PC-3 (cell line): ENCODE data around the gene DIAPH2.

Experiments
- CTCF ChIP-seq: fragments of 300-600 bp; sonication (generic); conservative IDR thresholded peaks from 2 replicates; pipeline ENCODE4 v1.5.1; 2017; ENCODE audit warnings: antibody characterized with exemption, low read depth, mild to moderate bottlenecking, low read length
- EZH2phosphoT487 ChIP-seq: fragments of 300-600 bp; sonication (generic); IDR thresholded peaks from 2 replicates; pipeline ENCODE4 v1.6.1; 2018; ENCODE audit warnings: mild to moderate bottlenecking, antibody characterized with exemption, low read length, borderline replicate concordance

DNA sequence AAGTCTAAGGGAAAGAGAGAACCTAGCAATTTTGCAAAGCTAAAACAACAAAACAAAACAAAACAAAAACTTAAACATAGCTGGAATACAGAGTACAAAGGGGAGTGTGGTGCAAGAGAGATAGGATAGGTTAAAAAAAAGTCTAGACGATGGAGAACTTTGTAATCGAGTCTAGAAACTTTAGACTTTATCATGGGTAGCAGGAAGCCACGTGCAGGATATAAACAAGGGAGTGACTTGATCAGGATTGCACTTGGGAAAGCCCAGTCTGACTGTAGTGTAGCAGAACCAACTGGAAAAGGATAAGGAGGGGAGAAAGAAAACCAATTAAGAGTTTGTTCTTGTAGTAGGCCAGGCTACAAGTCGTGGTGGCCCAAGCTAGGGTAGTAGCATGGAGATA, 949.2 kb downstream of the DIAPH2 start:
- TF ChIP-seq EZH2phosphoT487 (no peak), CTCF (no peak)
